Breast epithelium (tissue), 4 donors: ENCODE results near the gene GALNT2. TPM values are rescaled to one million over a fixed set of nuclear protein-coding genes. Genes with fewer than 3 reads are reported as not detected.

Experiments
- DNase-seq, 2 donors: peaks; one replicate each; pipeline ENCODE4 v3.0.0-alpha.2; 2019; ENCODE audit warnings: low spot score in 2 of 2
- H3K27ac ChIP-seq, 2 donors: fragments of 200-600 bp; sonication (generic) in 1 of 2; one replicate each; pipeline ENCODE4 v1.5.1; 2016 to 2019; ENCODE audit warnings: mild to moderate bottlenecking in 1 of 2
- H3K27me3 ChIP-seq, 2 donors: fragments of 200-600 bp; sonication (generic) in 1 of 2; one replicate each; pipeline versions ENCODE4 v1.5.1 to v1.6.0; 2017 to 2019; ENCODE audit warnings: control low read depth in 1 of 2, mild to moderate bottlenecking in 1 of 2
- H3K36me3 ChIP-seq: fragments of 200-600 bp; one replicate; pipeline ENCODE4 v1.5.1; 2019
- H3K4me1 ChIP-seq, 2 donors: fragments of 200-600 bp; sonication (generic); one replicate each; pipeline ENCODE4 v1.5.1; 2016 to 2019; ENCODE audit warnings: control low read depth in 1 of 2
- H3K4me3 ChIP-seq, 3 donors: fragments of 200-600 bp; sonication (generic); 1 replicate in 2 of 3; 2 replicates in 1 of 3; pipeline ENCODE4 v1.5.1; 2016 to 2019; ENCODE audit warnings: mild to moderate bottlenecking in 3 of 3, moderate library complexity in 2 of 3
- H3K9me3 ChIP-seq, 2 donors: fragments of 200-600 bp; sonication (generic) in 1 of 2; one replicate each; pipeline ENCODE4 v1.5.1; 2016 to 2019; ENCODE audit warnings: control low read depth in 1 of 2
- POLR2A ChIP-seq: fragments of 450-650 bp; IDR thresholded peaks from one replicate; pipeline ENCODE4 v1.6.1; 2016; ENCODE audit warnings: antibody characterized with exemption, mild to moderate bottlenecking, moderate library complexity
- POLR2AphosphoS5 ChIP-seq, 3 donors: sonication (generic); formaldehyde crosslinking; IDR thresholded peaks; one replicate each; pipeline ENCODE4 v1.6.1; 2017; ENCODE audit warnings: antibody characterized with exemption in 3 of 3
- intact Hi-C: fragments of 100-400 bp; cut with DNase I; formaldehyde crosslinking; loops from one replicate; pipeline ENCODE4 v1.15.1; 2023; ENCODE audit warnings: low total_unique reads
- total RNA-seq, 3 donors: library from RNA; depleted of rRNA; stranded (reverse); fragments of >200 nt; gene quantifications; one replicate each; pipeline ENCODE4 v1.1.0, GENCODE V29; 2016
- TF ChIP-seq, protein P1 (sequence below), 3 donors: fragments of 450-650 bp; IDR thresholded peaks; one replicate each; pipeline ENCODE4 v1.5.1; 2016 to 2017; ENCODE audit warnings: antibody characterized with exemption in 3 of 3, mild to moderate bottlenecking in 3 of 3, moderate library complexity in 3 of 3

GALNT2 gene
- total RNA-seq, 3 donors from 2014 or later = 27.4 to 53.0 (median 42.6) TPM

DNA sequence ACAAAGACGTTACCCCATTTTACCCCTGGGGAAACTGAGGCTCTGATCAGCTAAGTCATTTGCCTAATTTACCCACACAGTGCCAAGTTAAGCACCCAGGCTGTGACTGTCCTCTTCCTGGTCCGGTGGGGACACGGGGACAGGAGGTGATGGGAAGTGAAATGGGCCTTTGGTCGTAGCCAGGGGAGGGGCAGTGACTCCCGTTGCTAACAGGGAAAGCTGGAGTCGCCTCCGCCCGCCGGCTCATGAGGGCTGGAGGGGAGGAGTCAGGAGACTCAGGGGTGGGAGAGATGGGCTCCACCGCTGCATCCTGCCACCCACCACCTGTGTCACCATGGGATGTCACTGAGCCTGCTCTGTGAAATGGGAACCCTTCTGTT lies 219.8 kb downstream of the GALNT2 start:
- Histone ChIP-seq H3K27ac (no peak overlapping the region), H3K9me3 (no peaks in the 10 kb centered on the region), H3K4me1 (no peaks in the 10 kb centered on the region), H3K27me3 (peaks cover 0 to 7% of the 10 kb centered on the region in 2 donors), H3K4me3 (no peak overlapping the region), H3K36me3 (no peaks in the 10 kb centered on the region)
- no peak for DNase-seq
- TF ChIP-seq POLR2A (no peak), POLR2AphosphoS5 (IDR thresholded peaks at IDR 0.05) (no peak)
- TF ChIP-seq, protein P1, sequence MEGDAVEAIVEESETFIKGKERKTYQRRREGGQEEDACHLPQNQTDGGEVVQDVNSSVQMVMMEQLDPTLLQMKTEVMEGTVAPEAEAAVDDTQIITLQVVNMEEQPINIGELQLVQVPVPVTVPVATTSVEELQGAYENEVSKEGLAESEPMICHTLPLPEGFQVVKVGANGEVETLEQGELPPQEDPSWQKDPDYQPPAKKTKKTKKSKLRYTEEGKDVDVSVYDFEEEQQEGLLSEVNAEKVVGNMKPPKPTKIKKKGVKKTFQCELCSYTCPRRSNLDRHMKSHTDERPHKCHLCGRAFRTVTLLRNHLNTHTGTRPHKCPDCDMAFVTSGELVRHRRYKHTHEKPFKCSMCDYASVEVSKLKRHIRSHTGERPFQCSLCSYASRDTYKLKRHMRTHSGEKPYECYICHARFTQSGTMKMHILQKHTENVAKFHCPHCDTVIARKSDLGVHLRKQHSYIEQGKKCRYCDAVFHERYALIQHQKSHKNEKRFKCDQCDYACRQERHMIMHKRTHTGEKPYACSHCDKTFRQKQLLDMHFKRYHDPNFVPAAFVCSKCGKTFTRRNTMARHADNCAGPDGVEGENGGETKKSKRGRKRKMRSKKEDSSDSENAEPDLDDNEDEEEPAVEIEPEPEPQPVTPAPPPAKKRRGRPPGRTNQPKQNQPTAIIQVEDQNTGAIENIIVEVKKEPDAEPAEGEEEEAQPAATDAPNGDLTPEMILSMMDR (IDR thresholded peaks at IDR 0.05) = no peak
- intact Hi-C loops = loop anchor here (10.0 kb wide), 1 partner anchor 652 kb away; no protein-coding TSS in a partner anchor

DNA sequence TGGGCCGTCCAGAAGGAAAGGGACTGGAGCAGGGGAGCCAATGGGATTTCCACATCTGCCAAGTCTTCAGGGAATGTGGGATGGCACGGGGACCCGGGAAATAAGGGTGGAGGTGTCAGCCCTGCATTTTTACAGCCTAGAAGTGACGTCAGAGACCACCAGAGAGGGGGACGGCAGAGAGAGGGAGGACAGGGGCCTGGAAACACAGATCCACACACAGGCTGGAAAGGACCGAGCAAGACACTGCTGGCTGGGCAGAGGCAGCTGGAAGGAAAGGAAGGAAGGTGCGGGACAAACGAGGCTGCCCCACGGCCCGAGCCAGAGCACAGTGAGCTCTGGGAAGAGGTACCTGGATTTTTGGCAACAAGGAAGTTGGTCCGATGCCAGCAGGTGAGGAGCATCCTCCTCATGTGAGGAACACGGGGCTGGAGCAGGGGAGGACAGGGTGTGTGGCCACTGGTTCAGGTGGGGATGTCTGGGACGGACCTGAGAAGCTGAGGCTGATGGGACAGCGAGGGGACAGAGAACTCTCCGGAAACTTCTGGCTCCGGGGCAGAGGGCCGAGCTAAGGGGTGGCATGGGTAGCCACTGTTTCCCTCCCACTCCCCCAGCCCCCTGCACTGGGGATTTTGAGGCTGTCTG lies 220.8 kb downstream of the GALNT2 start:
- no peaks in the 10 kb centered on the region for H3K4me1 ChIP-seq
- H3K27ac ChIP-seq = no peak overlapping the region
- intact Hi-C loops = loop anchor here (10.0 kb wide), 1 partner anchor 653 kb away; no protein-coding TSS in a partner anchor
- H3K9me3 ChIP-seq = no peaks in the 10 kb centered on the region
- H3K4me3 ChIP-seq = no peak overlapping the region
- no peak for DNase-seq
- no peaks in the 10 kb centered on the region for H3K36me3 ChIP-seq
- peaks cover 0 to 7% of the 10 kb centered on the region in 2 donors for H3K27me3 ChIP-seq
- TF ChIP-seq, protein P1 (IDR thresholded peaks at IDR 0.05) = no peak
- TF ChIP-seq POLR2AphosphoS5 (IDR thresholded peaks at IDR 0.05) (no peak), POLR2A (no peak)

DNA sequence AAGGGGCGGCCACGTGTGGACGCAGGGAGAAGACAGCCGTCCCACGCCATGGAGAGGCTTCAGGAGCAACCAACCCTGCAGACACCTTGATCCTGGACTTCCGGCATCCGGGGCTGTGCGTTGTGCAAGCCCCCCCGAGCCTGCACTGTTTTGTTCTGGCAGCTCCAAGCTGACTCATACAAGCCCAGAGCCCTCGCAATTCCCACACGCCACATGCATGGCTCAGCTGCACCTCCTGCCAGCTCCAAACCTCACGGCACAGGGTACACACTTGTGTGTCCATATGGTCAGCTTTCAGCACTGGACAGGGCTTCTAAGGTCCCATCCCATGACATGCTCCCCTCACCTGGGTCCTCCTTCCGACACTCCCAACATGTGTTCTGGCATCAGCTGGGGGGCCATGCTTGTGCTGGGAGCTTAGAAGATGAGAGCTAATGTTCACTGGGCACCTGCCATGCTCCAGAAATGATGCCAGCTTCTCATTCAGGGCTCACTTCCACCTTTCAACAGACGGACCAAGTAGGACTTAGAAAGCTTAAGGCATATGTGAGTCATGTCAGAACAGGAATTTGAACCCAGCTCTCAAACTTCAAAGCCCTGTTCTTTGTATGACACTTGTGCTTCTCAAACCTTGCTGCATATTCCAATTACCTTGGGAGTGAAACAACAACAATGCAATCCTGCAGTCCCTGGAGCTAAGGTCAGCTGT lies 221.8 kb downstream of the GALNT2 start:
- H3K27ac ChIP-seq = no peak overlapping the region
- no peak overlapping the region for H3K4me3 ChIP-seq
- TF ChIP-seq, protein P1 (IDR thresholded peaks at IDR 0.05) = no peak
- TF ChIP-seq POLR2AphosphoS5 (IDR thresholded peaks at IDR 0.05) (no peak), POLR2A (no peak)
- no peaks in the 10 kb centered on the region for H3K4me1 ChIP-seq
- no peaks in the 10 kb centered on the region for H3K36me3 ChIP-seq
- DNase-seq = no peak
- peaks cover 0 to 7% of the 10 kb centered on the region in 2 donors for H3K27me3 ChIP-seq
- intact Hi-C loops = loop anchor here (10.0 kb wide), 1 partner anchor 654 kb away; no protein-coding TSS in a partner anchor
- H3K9me3 ChIP-seq = no peaks in the 10 kb centered on the region

DNA sequence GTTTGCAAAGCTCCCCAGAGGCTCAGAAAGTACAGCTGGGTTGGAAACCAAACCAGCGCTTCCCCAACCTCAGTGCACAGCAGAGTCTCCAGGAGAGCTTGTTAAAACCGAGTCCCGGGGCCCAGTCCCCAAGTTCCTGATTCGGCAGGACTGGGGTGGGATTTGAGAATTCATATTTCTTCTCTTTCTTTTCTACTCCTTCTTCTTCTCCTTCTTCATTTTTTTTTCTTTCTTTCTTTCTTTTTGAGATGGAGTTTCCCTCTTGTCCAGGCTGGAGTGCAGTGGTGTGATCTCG lies 222.3 kb downstream of the GALNT2 start:
- no peak for DNase-seq
- TF ChIP-seq POLR2AphosphoS5 (IDR thresholded peaks at IDR 0.05) (no peak), POLR2A (no peak)
- TF ChIP-seq, protein P1 (IDR thresholded peaks at IDR 0.05) = no peak
- H3K4me1 ChIP-seq = no peaks in the 10 kb centered on the region
- peaks cover 0 to 7% of the 10 kb centered on the region in 2 donors for H3K27me3 ChIP-seq
- H3K36me3 ChIP-seq = no peaks in the 10 kb centered on the region
- H3K4me3 ChIP-seq = no peak overlapping the region
- no peaks in the 10 kb centered on the region for H3K9me3 ChIP-seq
- intact Hi-C loops = loop anchor here (10.0 kb wide), 1 partner anchor 654 kb away; no protein-coding TSS in a partner anchor
- no peak overlapping the region for H3K27ac ChIP-seq
